ENCODE results near the gene MCF2L2. TPM values are rescaled to one million over a fixed set of nuclear protein-coding genes. Genes with fewer than 3 reads are reported as not detected.

The MCF2L2 gene
- total and polyA plus RNA-seq, 2 of the 13 experiments (the other 11 are each of a cell fraction or from before 2014, with no cell fraction given) = not detected

- ChIA-PET CTCF (ENCODE audit: low intra/inter-chr PET ratio, low total read pairs) (no interaction called here), POLR2A (no interaction called here)
- H3K27ac ChIP-seq (ENCODE audit: extremely low read length, insufficient read depth, low read length) = no peak overlapping the region
- no peaks in the 10 kb centered on the region for H3K36me3 ChIP-seq (replicated peaks in 1 of 2; ENCODE audit: control insufficient read depth in 1 of 2, insufficient read depth in 2 of 2, low read length in 2 of 2)
- WGBS (ENCODE audit: low lambda C conversion rate) = 1% methylated on average over 15 of the region's 111 CpGs
- FAIRE-seq (no peak), DNase-seq (ENCODE audit: low spot score) (no peak), ATAC-seq (peak; percentile 70)
- in situ Hi-C loops (cut with HindIII; ENCODE audit: extremely low pct_ligation_motif_present, low pct_unique_long_range_greater_than_20kb) (no loop called here), intact Hi-C loops (cut with micrococcal nuclease; ENCODE audit: unreplicated experiment) (loop anchor here (5.0 kb wide), 1 partner anchor 128 kb away; no protein-coding TSS in a partner anchor)
- no peak overlapping the region for H3K9ac ChIP-seq (ENCODE audit: insufficient read depth, low read depth, low read length)
- no peak overlapping the region for H2AFZ ChIP-seq (ENCODE audit: low read length)
- BruUV-seq (replicated peaks) = no TSS peak
- peak overlapping the region; percentile 23 to 65 (median 49) for H3K4me3 ChIP-seq (replicated peaks in 1 of 3; ENCODE audit: insufficient read depth in 1 of 3, low read depth in 2 of 3, low read length in 3 of 3)
- no peaks in the 10 kb centered on the region for H3K79me2 ChIP-seq (ENCODE audit: insufficient read depth, low read length)
- H4K20me1 ChIP-seq (ENCODE audit: insufficient read depth, low read length) = no peaks in the 10 kb centered on the region
- H3K27me3 ChIP-seq (ENCODE audit: control insufficient read depth in 1 of 2, insufficient read depth in 2 of 2, low read length in 2 of 2) = peaks cover 6 to 68% of the 10 kb centered on the region in 2 experiments; a peak in 3 of 5 replicates
- peak overlapping the region; percentile 80 for H3K4me2 ChIP-seq (ENCODE audit: low read depth, low read length)
- H3K9me3 ChIP-seq (ENCODE audit: low read length) = no peaks in the 10 kb centered on the region
- H3K4me1 ChIP-seq (ENCODE audit: insufficient read depth, low read length) = peaks cover 12% of the 10 kb centered on the region
- no peak for TF ChIP-seq GATA4 (IDR thresholded peaks at IDR 0.05; ENCODE audit: borderline replicate concordance, low read depth)
- 0 out of 2 replicates have a peak, but pooled peaks have one; percentile 15 for TF ChIP-seq RAD21 (CRISPR knock-in tag; IDR thresholded peaks at IDR 0.05)
- no peak for TF ChIP-seq ZBTB25 (CRISPR knock-in tag; IDR thresholded peaks at IDR 0.05)
- 0 out of 2 replicates have a peak, but pooled peaks have one; percentile 12 for TF ChIP-seq CTCF (CRISPR knock-in tag; IDR thresholded peaks at IDR 0.05)
- TF ChIP-seq GABPB1 (CRISPR knock-in tag; IDR thresholded peaks at IDR 0.05) = peak; percentile 27; the same call in 1 of the 2 replicates
- TF ChIP-seq ZNF792 (CRISPR knock-in tag; IDR thresholded peaks at IDR 0.05) = no peak
- TF ChIP-seq MXI1 (IDR thresholded peaks at IDR 0.05; ENCODE audit: borderline replicate concordance, low read depth, low read length) = no peak
- TF ChIP-seq ZNF761 (CRISPR knock-in tag; conservative IDR thresholded peaks at IDR 0.05) = no peak
- TF ChIP-seq MED13 (CRISPR knock-in tag; IDR thresholded peaks at IDR 0.05) = no peak
- no peak for TF ChIP-seq DMAP1 (CRISPR knock-in tag; IDR thresholded peaks at IDR 0.05)
- no peak for TF ChIP-seq KAT2B (IDR thresholded peaks at IDR 0.05; ENCODE audit: borderline replicate concordance, low read depth, low read length)
- TF ChIP-seq E2F2 (CRISPR knock-in tag; IDR thresholded peaks at IDR 0.05; ENCODE audit: borderline replicate concordance) = no peak
- no peak for TF ChIP-seq SALL1 (CRISPR knock-in tag; IDR thresholded peaks at IDR 0.05)
- peak; percentile 18; the same call in 1 of the 2 replicates for TF ChIP-seq UBTF (CRISPR knock-in tag; IDR thresholded peaks at IDR 0.05)
- peak; percentile 99 for TF ChIP-seq EZH2 (conservative IDR thresholded peaks at IDR 0.05; ENCODE audit: low read depth, low read length)
Observed at GRCh38 chr3:183253528-183254486, 174.6 kb downstream of the MCF2L2 start.

All from HepG2 (cell line).